GM19467 (cell line): ENCODE measurements around the gene RXRA.

ENCODE experiments used
- ATAC-seq: cut with Tn5 transposase; IDR thresholded peaks from one replicate; pipeline ENCODE4 v1.9.1; 2021; ENCODE audit warnings: mild to moderate bottlenecking, moderate library complexity; ENCODE audit not compliant: unreplicated experiment

Gene RXRA

GRCh38 chr9:134426436-134426835 lies 100.2 kb downstream of the RXRA start:
- no peak for ATAC-seq

GRCh38 chr9:134427153-134427782 lies 101.0 kb downstream of the RXRA start:
- no peak for ATAC-seq

- ATAC-seq, result no peak
Observed at GRCh38 chr9:134428559-134428958, 102.3 kb downstream of the RXRA start.

GRCh38 chr9:134429007-134429406 lies 102.8 kb downstream of the RXRA start:
- ATAC-seq, result no peak

GRCh38 chr9:134429481-134429880 lies 103.2 kb downstream of the RXRA start:
- ATAC-seq, result no peak

- no peak for ATAC-seq
Observed at GRCh38 chr9:134431095-134431494, 104.8 kb downstream of the RXRA start.

GRCh38 chr9:134431626-134432025 lies 105.4 kb downstream of the RXRA start:
- ATAC-seq, result no peak

- no peak for ATAC-seq
Observed at GRCh38 chr9:134432471-134432870, 106.2 kb downstream of the RXRA start.

GRCh38 chr9:134433101-134433500 lies 106.8 kb downstream of the RXRA start:
- ATAC-seq, result no peak

GRCh38 chr9:134433909-134434882 lies 107.9 kb downstream of the RXRA start:
- ATAC-seq, result no peak

- no peak for ATAC-seq
Observed at GRCh38 chr9:134434894-134435506, 108.7 kb downstream of the RXRA start.

- no peak for ATAC-seq
Observed at GRCh38 chr9:134435550-134436378, 109.5 kb downstream of the RXRA start.

GRCh38 chr9:134436379-134436762 lies 110.1 kb downstream of the RXRA start:
- no peak for ATAC-seq

GRCh38 chr9:134436911-134437310 lies 110.7 kb downstream of the RXRA start:
- no peak for ATAC-seq

GRCh38 chr9:134437403-134438194 lies 111.3 kb downstream of the RXRA start:
- ATAC-seq, result no peak

- ATAC-seq, result no peak
Observed at GRCh38 chr9:134438195-134438788, 112.0 kb downstream of the RXRA start.

GRCh38 chr9:134439368-134439784 lies 113.1 kb downstream of the RXRA start:
- ATAC-seq, result no peak

GRCh38 chr9:134440636-134441226 lies 114.5 kb downstream of the RXRA start:
- ATAC-seq, result no peak
